HG02943 (cell line): ENCODE measurements around the gene M6PR.
"Not testable (repeated sequence)": the region's sequence is repeated elsewhere in the genome, so short reads cannot be mapped to it uniquely, and the experiment has no call there.

Experiments
- ATAC-seq: cut with Tn5 transposase; IDR thresholded peaks from one replicate; pipeline ENCODE4 v1.9.1; 2021; ENCODE audit warnings: mild to moderate bottlenecking, low read depth, moderate library complexity; ENCODE audit not compliant: unreplicated experiment

The M6PR gene

GRCh38 chr12:8951744-8952143, 2.3 kb upstream of the M6PR start:
- ATAC-seq, result no peak

GRCh38 chr12:8950702-8951478, 1.4 kb upstream of the M6PR start:
- no peak for ATAC-seq

- ATAC-seq, result peak; percentile 13
These were observed 729 bp upstream of the M6PR start for GRCh38 chr12:8950221-8950527.

GRCh38 chr12:8948701-8949341, 624 bp downstream of the M6PR start:
- ATAC-seq, result no peak

GRCh38 chr12:8947737-8948136, 1.7 kb downstream of the M6PR start:
- no peak for ATAC-seq

- no peak for ATAC-seq
These were observed 2.7 kb downstream of the M6PR start for GRCh38 chr12:8946733-8947132.

GRCh38 chr12:8943565-8944186, 5.8 kb downstream of the M6PR start:
- ATAC-seq, result no peak

- ATAC-seq, result no peak
These were observed 7.6 kb downstream of the M6PR start for GRCh38 chr12:8941691-8942478.

- not testable (repeated sequence) for ATAC-seq
These were observed 11.5 kb downstream of the M6PR start for GRCh38 chr12:8937842-8938442.

- no peak for ATAC-seq
These were observed 12.7 kb downstream of the M6PR start for GRCh38 chr12:8936735-8937134.

- ATAC-seq, result not testable (repeated sequence)
These were observed 15.4 kb downstream of the M6PR start for GRCh38 chr12:8934080-8934479.

- not testable (repeated sequence) for ATAC-seq
These were observed 17.0 kb downstream of the M6PR start for GRCh38 chr12:8932464-8932863.

GRCh38 chr12:8930655-8931323, 18.7 kb downstream of the M6PR start:
- not testable (repeated sequence) for ATAC-seq

GRCh38 chr12:8922544-8922943, 26.9 kb downstream of the M6PR start:
- ATAC-seq, result no peak

GRCh38 chr12:8919643-8920042, 29.8 kb downstream of the M6PR start:
- not testable (repeated sequence) for ATAC-seq

- no peak for ATAC-seq
These were observed 31.7 kb downstream of the M6PR start for GRCh38 chr12:8917751-8918150.

- no peak for ATAC-seq
These were observed 32.4 kb downstream of the M6PR start for GRCh38 chr12:8917031-8917430.

- no peak for ATAC-seq
These were observed 33.3 kb downstream of the M6PR start for GRCh38 chr12:8916154-8916553.

- peak; percentile 66 for ATAC-seq
These were observed 34.5 kb downstream of the M6PR start for GRCh38 chr12:8914716-8915526.
